ENCODE measurements around the gene KIF13A. TPM values are rescaled to one million over a fixed set of nuclear protein-coding genes. Genes with fewer than 3 reads are reported as not detected.

KIF13A gene
- total RNA-seq, 1 experiment from 2014 or later, result 52.2 TPM

GRCh38 chr6:17901493-17901892 lies 85.9 kb downstream of the KIF13A start:
- Histone ChIP-seq H3K9me2 (ENCODE audit: insufficient read depth) (no peaks in the 10 kb centered on the region), H3F3A (ENCODE audit: insufficient read depth, low read depth) (peaks cover 9% of the 10 kb centered on the region), H3K4me1 (replicated peaks; ENCODE audit: insufficient read depth) (peaks cover 18% of the 10 kb centered on the region), H3K4me2 (no peak overlapping the region), H3K27ac (no peak overlapping the region), H3K27me3 (ENCODE audit: insufficient read depth, low read depth) (no peaks in the 10 kb centered on the region), H2AFZ (no peak overlapping the region), H4K20me1 (ENCODE audit: insufficient read depth) (no peaks in the 10 kb centered on the region), H3K9me3 (ENCODE audit: insufficient read depth, low read depth) (peaks cover 14% of the 10 kb centered on the region), H3K36me3 (ENCODE audit: low read depth) (0 out of 2 replicates have a peak, but pooled peaks cover 14% of the 10 kb centered on the region), H3K4me3 (no peak overlapping the region), H3K79me2 (ENCODE audit: low read depth) (peaks cover 37% of the 10 kb centered on the region)
- ChIA-PET POLR2A (ENCODE audit: unreplicated experiment) (no interaction called here), CTCF (no interaction called here)
- TF ChIP-seq CTCF (conservative IDR thresholded peaks at IDR 0.05), result no peak
- no peak for TF ChIP-seq EZH2 (IDR thresholded peaks at IDR 0.05; ENCODE audit: low read depth)
- DNase-seq, result no peak
- intact Hi-C loops (cut with micrococcal nuclease; ENCODE audit: unreplicated experiment), result loop anchor here (10.0 kb wide), 1 partner anchor 77 kb away; no protein-coding TSS in a partner anchor
- no TSS peak for BruUV-seq (replicated peaks)

GRCh38 chr6:17900011-17900410 lies 87.4 kb downstream of the KIF13A start:
- peaks cover 4% of the 10 kb centered on the region; the same call in 1 of the 2 replicates for H3K4me1 ChIP-seq (replicated peaks; ENCODE audit: insufficient read depth)
- H2AFZ ChIP-seq, result no peak overlapping the region
- no peaks in the 10 kb centered on the region; the same call in 1 of the 2 replicates for H3F3A ChIP-seq (ENCODE audit: insufficient read depth, low read depth)
- H3K27me3 ChIP-seq (ENCODE audit: insufficient read depth, low read depth), result no peaks in the 10 kb centered on the region
- intact Hi-C loops (cut with micrococcal nuclease; ENCODE audit: unreplicated experiment), result loop anchor here (10.0 kb wide), 1 partner anchor 75 kb away; no protein-coding TSS in a partner anchor
- peaks cover 27% of the 10 kb centered on the region for H3K9me3 ChIP-seq (ENCODE audit: insufficient read depth, low read depth)
- H3K36me3 ChIP-seq (ENCODE audit: low read depth), result peaks cover 28% of the 10 kb centered on the region
- CTCF ChIA-PET, result no interaction called here
- TF ChIP-seq EZH2 (IDR thresholded peaks at IDR 0.05; ENCODE audit: low read depth) (no peak), CTCF (conservative IDR thresholded peaks at IDR 0.05) (no peak)
- POLR2A ChIA-PET (ENCODE audit: unreplicated experiment), result no interaction called here
- BruUV-seq (replicated peaks), result no TSS peak
- no peak overlapping the region for H3K4me3 ChIP-seq
- H3K79me2 ChIP-seq (ENCODE audit: low read depth), result peaks cover 22% of the 10 kb centered on the region
- H3K4me2 ChIP-seq, result no peak overlapping the region
- H3K9me2 ChIP-seq (ENCODE audit: insufficient read depth), result no peaks in the 10 kb centered on the region
- no peak for DNase-seq
- H4K20me1 ChIP-seq (ENCODE audit: insufficient read depth), result no peaks in the 10 kb centered on the region
- H3K27ac ChIP-seq, result no peak overlapping the region

GRCh38 chr6:17899491-17899890 lies 87.9 kb downstream of the KIF13A start:
- Histone ChIP-seq H3K27me3 (ENCODE audit: insufficient read depth, low read depth) (no peaks in the 10 kb centered on the region), H3K9me2 (ENCODE audit: insufficient read depth) (no peaks in the 10 kb centered on the region), H3K27ac (no peak overlapping the region), H3K4me1 (replicated peaks; ENCODE audit: insufficient read depth) (no peaks in the 10 kb centered on the region), H4K20me1 (ENCODE audit: insufficient read depth) (no peaks in the 10 kb centered on the region), H3F3A (ENCODE audit: insufficient read depth, low read depth) (no peaks in the 10 kb centered on the region; the same call in 1 of the 2 replicates), H3K9me3 (ENCODE audit: insufficient read depth, low read depth) (peaks cover 32% of the 10 kb centered on the region), H3K4me2 (no peak overlapping the region), H3K36me3 (ENCODE audit: low read depth) (peaks cover 33% of the 10 kb centered on the region), H3K79me2 (ENCODE audit: low read depth) (peaks cover 17% of the 10 kb centered on the region; the same call in 1 of the 2 replicates), H3K4me3 (no peak overlapping the region), H2AFZ (no peak overlapping the region)
- TF ChIP-seq EZH2 (IDR thresholded peaks at IDR 0.05; ENCODE audit: low read depth) (no peak), CTCF (conservative IDR thresholded peaks at IDR 0.05) (no peak)
- POLR2A ChIA-PET (ENCODE audit: unreplicated experiment), result no interaction called here
- DNase-seq, result no peak
- CTCF ChIA-PET, result no interaction called here
- BruUV-seq (replicated peaks), result no TSS peak
- intact Hi-C loops (cut with micrococcal nuclease; ENCODE audit: unreplicated experiment), result no loop called here
